HFF-Myc (cell line): ENCODE measurements around the gene ARID5A.
A peak's percentile ranks its signal among the peaks of the same experiment; 100 is the strongest.

Experiments
- DNase-seq: peaks from one replicate; pipeline ENCODE4 v3.0.0-alpha.2; 2011; ENCODE audit warnings: low read depth; ENCODE audit errors: extremely low read depth
- H3K4me3 ChIP-seq: replicated peaks from 2 replicates; pipeline ENCODE4 v1.5.1; 2011; ENCODE audit warnings: low read depth, mild to moderate bottlenecking, control low read depth, low read length
- CTCF ChIP-seq: IDR thresholded peaks from 2 replicates; pipeline ENCODE4 v1.5.1; 2012; ENCODE audit warnings: mild to moderate bottlenecking, low read depth, low read length, control low read depth; ENCODE audit errors: missing control alignments

The ARID5A gene

GRCh38 chr2:96527286-96528005 is 9.1 kb upstream of the ARID5A start:
- H3K4me3 ChIP-seq: peak overlapping the region; percentile 33
- DNase-seq: no peak
- peak; percentile 23 for TF ChIP-seq CTCF

GRCh38 chr2:96528006-96528699 is 8.4 kb upstream of the ARID5A start:
- H3K4me3 ChIP-seq: 0 out of 2 replicates have a peak overlapping the region, but pooled peaks have one; percentile 8
- TF ChIP-seq CTCF: no peak
- DNase-seq: no peak

GRCh38 chr2:96528700-96529375 is 7.7 kb upstream of the ARID5A start:
- no peak overlapping the region for H3K4me3 ChIP-seq
- TF ChIP-seq CTCF: no peak
- no peak for DNase-seq

- DNase-seq: no peak
Observed at GRCh38 chr2:96529376-96530143, 7.0 kb upstream of the ARID5A start.

GRCh38 chr2:96530144-96530430 is 6.5 kb upstream of the ARID5A start:
- TF ChIP-seq CTCF: no peak
- no peak overlapping the region for H3K4me3 ChIP-seq
- DNase-seq: no peak

More at GRCh38 chr2:96529376-96530143, 7.0 kb upstream of the ARID5A start:
- no peak for TF ChIP-seq CTCF
- no peak overlapping the region for H3K4me3 ChIP-seq

GRCh38 chr2:96530474-96531357 is 5.8 kb upstream of the ARID5A start:
- TF ChIP-seq CTCF: no peak
- no peak overlapping the region for H3K4me3 ChIP-seq

More at GRCh38 chr2:96530474-96531357, 5.8 kb upstream of the ARID5A start:
- DNase-seq: no peak
